Fibroblast of lung (primary cell): ENCODE data around the gene AEBP2.

ENCODE experiments used
- CTCF ChIP-seq, 2 donors: IDR thresholded peaks in 1 of 2; conservative IDR thresholded peaks in 1 of 2; 1 replicate in 1 of 2; 2 replicates in 1 of 2; pipeline ENCODE4 v1.5.1; 2011 to 2012; ENCODE audit warnings: low read length in 2 of 2, control low read depth in 1 of 2, inconsistent platforms in 1 of 2, low read depth in 1 of 2, mild to moderate bottlenecking in 1 of 2
- EZH2 ChIP-seq: IDR thresholded peaks from 2 replicates; pipeline ENCODE4 v1.5.1; 2012; ENCODE audit warnings: low read length, control low read depth, mild to moderate bottlenecking; ENCODE audit errors: missing control alignments

- TF ChIP-seq CTCF (conservative IDR thresholded peaks at IDR 0.05 in 1 of 2, IDR thresholded peaks at IDR 0.05 in 1 of 2; ENCODE audit: low read depth in 1 of 2, low read length in 2 of 2) (no peak), EZH2 (no peak)
Measured at GRCh38 chr12:19528750-19529149, 89.5 kb downstream of the AEBP2 start.
